ENCODE data around the gene NOP53.

NOP53 gene

GRCh38 chr19:47755065-47755761, 9.9 kb downstream of the NOP53 start:
- DNase-seq (ENCODE audit: low read depth, low spot score), result no peak
- in situ Hi-C loops (cut with HindIII; ENCODE audit: low sequenced_read_pairs), result no loop called here

DNA sequence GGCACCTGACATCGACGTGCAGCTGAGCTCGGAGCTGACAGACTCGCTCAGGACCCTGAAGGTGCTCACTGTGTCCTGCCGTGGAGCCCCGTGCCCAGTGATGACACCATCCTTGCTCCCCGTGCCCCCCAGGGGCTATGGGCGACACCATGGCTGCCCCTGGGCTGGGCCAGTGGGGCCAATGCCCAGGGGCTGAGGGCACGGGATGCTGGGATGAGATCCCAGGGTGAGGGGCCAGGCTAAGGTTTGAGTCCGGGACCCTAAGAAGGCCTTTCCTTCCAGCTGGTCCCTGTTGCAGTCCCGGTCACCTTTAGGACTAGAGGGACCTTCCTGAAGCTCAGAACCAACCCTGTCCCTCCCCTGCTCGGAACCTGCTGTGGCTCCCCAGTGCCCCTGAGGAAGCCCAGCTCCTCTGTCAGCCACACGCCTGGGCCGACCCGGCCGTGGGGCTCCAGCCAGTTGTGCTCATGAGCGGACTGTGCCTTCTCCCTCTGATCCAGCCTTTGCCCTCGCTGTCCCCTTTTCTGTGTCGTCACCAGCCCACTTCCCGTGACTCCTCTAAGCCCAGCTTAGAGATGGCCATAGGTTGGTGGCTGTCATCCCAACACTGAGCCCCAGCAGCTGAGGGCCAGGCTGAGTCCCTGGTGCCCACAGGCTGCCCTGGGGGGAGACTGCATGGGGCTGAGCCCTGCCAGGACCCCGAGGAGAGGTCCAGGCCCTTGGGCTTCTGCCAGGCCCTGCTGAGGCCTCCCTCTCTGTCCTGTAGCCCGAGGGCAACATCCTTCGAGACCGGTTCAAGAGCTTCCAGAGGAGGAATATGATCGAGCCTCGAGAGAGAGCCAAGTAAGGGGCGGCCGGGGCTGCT, 10.6 kb downstream of the NOP53 start:
- DNase-seq (ENCODE audit: low read depth, low spot score), result no peak
- in situ Hi-C loops (cut with HindIII; ENCODE audit: low sequenced_read_pairs), result no loop called here
- TF ChIP-seq, protein P1, sequence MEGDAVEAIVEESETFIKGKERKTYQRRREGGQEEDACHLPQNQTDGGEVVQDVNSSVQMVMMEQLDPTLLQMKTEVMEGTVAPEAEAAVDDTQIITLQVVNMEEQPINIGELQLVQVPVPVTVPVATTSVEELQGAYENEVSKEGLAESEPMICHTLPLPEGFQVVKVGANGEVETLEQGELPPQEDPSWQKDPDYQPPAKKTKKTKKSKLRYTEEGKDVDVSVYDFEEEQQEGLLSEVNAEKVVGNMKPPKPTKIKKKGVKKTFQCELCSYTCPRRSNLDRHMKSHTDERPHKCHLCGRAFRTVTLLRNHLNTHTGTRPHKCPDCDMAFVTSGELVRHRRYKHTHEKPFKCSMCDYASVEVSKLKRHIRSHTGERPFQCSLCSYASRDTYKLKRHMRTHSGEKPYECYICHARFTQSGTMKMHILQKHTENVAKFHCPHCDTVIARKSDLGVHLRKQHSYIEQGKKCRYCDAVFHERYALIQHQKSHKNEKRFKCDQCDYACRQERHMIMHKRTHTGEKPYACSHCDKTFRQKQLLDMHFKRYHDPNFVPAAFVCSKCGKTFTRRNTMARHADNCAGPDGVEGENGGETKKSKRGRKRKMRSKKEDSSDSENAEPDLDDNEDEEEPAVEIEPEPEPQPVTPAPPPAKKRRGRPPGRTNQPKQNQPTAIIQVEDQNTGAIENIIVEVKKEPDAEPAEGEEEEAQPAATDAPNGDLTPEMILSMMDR (IDR thresholded peaks at IDR 0.05; ENCODE audit: low read depth, low read length), result no peak
- H3K4me3 ChIP-seq (ENCODE audit: low read depth, low read length), result no peak overlapping the region

More at GRCh38 chr19:47755065-47755761, 9.9 kb downstream of the NOP53 start:
- TF ChIP-seq, protein P1 (IDR thresholded peaks at IDR 0.05; ENCODE audit: low read depth, low read length), result no peak
- no peak overlapping the region for H3K4me3 ChIP-seq (ENCODE audit: low read depth, low read length)

- in situ Hi-C loops (cut with HindIII; ENCODE audit: low sequenced_read_pairs), result no loop called here
- TF ChIP-seq, protein P1 (IDR thresholded peaks at IDR 0.05; ENCODE audit: low read depth, low read length), result no peak
- no peak for DNase-seq (ENCODE audit: low read depth, low spot score)
- H3K4me3 ChIP-seq (ENCODE audit: low read depth, low read length), result no peak overlapping the region
Measured at GRCh38 chr19:47756627-47756929, 11.2 kb downstream of the NOP53 start.

DNA sequence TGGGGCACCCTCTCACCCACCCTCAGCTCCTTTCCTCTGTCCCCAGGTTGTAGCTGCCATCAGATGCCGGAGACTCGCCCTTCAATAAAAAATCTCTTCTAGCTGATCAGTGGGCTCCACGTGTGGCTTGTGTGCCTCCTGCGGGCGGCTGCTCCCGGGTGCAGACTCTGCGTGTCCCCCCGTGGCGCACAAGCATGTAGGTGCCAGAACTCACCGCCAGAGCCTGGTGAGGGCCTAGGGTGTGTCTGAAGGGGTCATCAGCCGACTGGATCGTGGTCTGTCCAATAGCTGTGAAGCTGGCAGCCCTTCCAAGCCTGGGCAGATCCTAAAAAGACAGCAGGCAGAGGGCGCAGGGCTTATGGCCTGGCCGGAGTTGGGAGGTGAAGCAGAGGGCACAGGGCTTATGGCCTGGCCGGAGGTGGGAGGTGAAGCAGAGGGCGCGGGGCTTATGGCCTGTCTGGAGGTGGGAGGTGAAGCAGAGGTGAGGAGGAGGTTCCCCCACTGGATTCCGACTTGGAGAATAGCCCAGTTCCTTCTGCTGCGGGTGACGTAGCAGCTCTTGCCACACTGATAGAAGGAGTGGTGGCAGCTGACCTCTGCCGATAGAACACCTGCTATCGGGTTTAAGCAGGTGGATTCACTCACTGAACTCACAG, 11.7 kb downstream of the NOP53 start:
- in situ Hi-C loops (cut with HindIII; ENCODE audit: low sequenced_read_pairs), result no loop called here
- no peak overlapping the region for H3K4me3 ChIP-seq (ENCODE audit: low read depth, low read length)
- TF ChIP-seq, protein P1 (IDR thresholded peaks at IDR 0.05; ENCODE audit: low read depth, low read length), result no peak
- DNase-seq (ENCODE audit: low read depth, low spot score), result no peak

- no peak for DNase-seq (ENCODE audit: low read depth, low spot score)
- no peak overlapping the region for H3K4me3 ChIP-seq (ENCODE audit: low read depth, low read length)
- TF ChIP-seq, protein P1 (IDR thresholded peaks at IDR 0.05; ENCODE audit: low read depth, low read length), result no peak
- in situ Hi-C loops (cut with HindIII; ENCODE audit: low sequenced_read_pairs), result no loop called here
Measured at GRCh38 chr19:47757617-47758442, 12.5 kb downstream of the NOP53 start.

DNA sequence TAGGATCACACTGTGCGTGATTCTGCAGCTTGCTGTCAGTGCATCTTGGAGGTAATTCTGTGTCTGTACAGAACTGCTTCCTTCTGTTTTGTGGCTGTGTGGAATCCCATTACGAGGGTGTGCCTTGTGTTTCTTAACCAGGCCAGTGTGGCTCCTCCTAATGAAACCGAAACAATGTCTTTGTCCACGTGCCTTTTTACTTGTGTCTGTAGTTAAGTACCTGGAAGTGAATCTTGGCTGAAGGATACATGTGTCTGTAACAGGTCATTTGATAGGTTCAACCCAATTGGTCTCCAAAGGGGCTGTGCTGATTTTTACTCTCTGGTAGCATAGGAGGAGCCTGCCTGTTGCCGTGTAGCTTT, 13.1 kb downstream of the NOP53 start:
- no peak for DNase-seq (ENCODE audit: low read depth, low spot score)
- TF ChIP-seq, protein P1 (IDR thresholded peaks at IDR 0.05; ENCODE audit: low read depth, low read length), result no peak
- no peak overlapping the region for H3K4me3 ChIP-seq (ENCODE audit: low read depth, low read length)
- in situ Hi-C loops (cut with HindIII; ENCODE audit: low sequenced_read_pairs), result no loop called here

Measured in astrocyte of the spinal cord (primary cell).